Smooth muscle cell of the brain vasculature (primary cell): ENCODE results near the gene FOXD2.

Experiments
- DNase-seq: peaks from one replicate; pipeline ENCODE4 v3.0.0-alpha.2; 2012; ENCODE audit warnings: low read depth, low spot score

The FOXD2 gene

DNA sequence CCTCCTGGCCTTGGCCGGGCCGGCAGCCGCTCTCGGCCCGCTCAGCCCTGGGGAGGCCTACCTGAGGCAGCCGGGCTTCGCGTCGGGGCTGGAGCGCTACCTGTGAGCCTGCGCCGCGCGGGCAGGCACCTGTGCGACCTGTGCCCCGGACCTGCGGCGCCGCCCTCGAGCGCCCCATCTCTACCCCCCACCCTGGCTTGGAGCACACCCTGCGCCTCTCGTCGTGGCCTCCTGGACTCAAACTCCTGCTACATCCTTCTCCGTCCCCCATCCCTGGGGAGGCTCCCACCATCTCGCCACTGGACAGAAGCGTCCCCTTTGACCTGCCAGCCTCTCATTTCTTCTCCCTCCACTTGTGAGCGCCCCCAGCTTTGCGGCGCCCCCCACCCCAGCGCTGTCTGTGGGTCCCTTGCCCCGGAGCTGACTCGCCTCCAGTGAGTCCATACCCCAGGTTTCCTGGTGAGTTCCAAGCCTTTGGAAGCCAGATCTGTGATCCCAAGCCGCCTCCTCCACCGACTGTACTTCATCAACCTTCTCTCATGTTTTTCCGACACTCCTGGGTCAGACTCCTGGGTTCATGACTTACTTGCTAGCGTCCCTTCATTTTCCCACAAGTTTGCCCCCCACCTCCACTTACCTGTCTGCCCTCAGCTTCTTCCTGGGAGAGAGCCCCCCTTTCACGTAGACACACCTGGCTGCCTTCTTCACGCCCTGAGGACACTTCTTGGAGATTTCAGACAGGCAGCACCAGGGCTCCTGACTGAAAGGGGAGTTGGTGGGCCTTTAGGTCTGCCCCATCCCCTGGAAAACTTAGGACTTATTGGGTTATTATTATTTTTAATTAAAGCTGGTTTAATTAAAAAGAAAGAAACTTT is 20.4 kb upstream of the FOXD2 start:
- DNase-seq = no peak

GRCh38 chr1:47418122-47418521 is 19.7 kb upstream of the FOXD2 start:
- DNase-seq = no peak

GRCh38 chr1:47418681-47419325 is 19.0 kb upstream of the FOXD2 start:
- no peak for DNase-seq

- DNase-seq = no peak
Observed at GRCh38 chr1:47420547-47420946, 17.3 kb upstream of the FOXD2 start.

DNA sequence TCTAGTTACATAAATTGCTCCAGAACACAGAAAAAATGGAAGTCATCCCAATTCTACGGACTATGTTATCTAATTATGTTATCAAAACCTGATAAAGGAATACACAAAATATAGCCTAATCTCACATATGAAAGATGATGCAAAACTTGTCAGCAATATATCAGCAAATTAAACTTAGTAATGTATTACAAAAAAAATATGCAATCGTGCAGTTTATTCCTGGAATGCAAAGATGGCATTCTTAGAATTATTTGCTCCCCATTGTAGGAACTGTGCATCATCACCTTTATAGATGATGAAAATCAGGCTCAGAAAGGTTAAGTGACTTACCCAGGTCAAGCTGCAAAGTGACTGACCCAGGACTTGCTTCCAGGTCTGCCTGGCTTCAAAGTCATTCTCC is 14.0 kb upstream of the FOXD2 start:
- no peak for DNase-seq

GRCh38 chr1:47424336-47424982 is 13.4 kb upstream of the FOXD2 start:
- DNase-seq = no peak

DNA sequence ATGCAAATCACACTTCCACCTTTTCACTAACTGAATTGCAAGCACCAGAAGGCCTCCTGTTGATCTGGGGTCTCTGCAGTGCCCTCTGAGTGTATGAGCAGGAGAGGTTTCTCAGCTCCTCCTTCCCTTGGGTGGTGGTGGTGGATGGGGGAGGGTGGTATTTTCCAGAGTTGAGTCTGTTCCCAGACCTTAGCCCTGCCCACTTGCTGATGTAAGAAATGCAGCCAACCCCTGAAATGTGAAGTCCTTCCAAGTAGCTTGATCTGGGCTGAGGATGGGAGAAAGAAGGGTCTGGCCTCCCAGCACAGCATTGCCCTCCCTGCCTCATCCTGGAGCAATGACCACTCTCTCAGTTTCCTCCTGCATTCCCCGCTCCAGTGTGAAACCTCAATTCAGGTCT is 6.3 kb upstream of the FOXD2 start:
- no peak for DNase-seq

DNA sequence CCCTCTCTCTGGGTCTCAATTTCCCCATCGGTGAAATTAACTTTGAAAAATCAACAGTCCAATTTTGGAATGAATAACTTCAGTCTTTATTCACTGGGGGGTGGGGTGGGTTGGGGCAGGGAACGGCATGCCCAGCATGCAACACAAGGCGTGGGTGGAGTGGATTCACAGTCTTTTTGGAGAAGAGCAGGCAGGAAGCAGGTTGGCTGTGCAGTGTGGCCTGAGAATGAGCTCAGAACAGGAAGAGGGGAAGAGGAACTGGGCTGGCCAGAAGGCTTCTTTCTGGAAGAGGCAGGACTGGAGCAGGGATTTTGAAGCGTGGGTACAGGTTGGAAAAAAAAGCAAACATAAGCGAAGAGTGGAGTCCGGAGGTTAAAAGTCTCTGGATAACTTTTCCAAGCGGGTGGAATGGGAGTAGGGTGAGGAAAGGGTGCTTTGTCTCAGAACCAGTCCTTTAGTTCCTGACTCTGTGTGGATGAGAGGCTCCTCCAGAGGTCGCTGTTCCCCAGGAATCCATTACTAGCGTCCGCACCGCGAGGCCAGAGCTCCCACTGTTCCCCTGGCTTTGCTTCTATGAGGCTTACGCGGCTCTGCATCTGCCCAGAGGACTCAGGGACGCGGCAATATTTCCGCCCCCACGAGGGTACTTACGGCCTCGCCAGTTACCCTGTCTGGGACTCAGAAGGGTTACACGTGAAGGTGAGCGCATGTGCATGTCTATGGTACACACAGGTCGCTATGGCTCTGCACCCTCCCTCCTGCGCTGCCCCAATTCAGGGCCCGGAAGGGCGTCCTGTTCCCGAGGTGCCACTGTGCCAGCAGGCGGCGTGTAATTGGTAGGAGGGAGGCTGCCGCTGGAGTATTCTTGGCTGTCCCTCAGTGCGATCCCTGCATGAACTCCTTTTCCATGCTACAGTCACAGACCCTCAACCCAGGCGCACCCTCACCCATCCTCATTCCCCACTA is 5.5 kb upstream of the FOXD2 start:
- peak; percentile 69 for DNase-seq

- no peak for DNase-seq
Observed at GRCh38 chr1:47433037-47433421, 4.8 kb upstream of the FOXD2 start.

GRCh38 chr1:47433477-47434050 is 4.3 kb upstream of the FOXD2 start:
- no peak for DNase-seq

- no peak for DNase-seq
Observed at GRCh38 chr1:47434051-47434842, 3.6 kb upstream of the FOXD2 start.

GRCh38 chr1:47435506-47436303 is 2.1 kb upstream of the FOXD2 start:
- no peak for DNase-seq

DNA sequence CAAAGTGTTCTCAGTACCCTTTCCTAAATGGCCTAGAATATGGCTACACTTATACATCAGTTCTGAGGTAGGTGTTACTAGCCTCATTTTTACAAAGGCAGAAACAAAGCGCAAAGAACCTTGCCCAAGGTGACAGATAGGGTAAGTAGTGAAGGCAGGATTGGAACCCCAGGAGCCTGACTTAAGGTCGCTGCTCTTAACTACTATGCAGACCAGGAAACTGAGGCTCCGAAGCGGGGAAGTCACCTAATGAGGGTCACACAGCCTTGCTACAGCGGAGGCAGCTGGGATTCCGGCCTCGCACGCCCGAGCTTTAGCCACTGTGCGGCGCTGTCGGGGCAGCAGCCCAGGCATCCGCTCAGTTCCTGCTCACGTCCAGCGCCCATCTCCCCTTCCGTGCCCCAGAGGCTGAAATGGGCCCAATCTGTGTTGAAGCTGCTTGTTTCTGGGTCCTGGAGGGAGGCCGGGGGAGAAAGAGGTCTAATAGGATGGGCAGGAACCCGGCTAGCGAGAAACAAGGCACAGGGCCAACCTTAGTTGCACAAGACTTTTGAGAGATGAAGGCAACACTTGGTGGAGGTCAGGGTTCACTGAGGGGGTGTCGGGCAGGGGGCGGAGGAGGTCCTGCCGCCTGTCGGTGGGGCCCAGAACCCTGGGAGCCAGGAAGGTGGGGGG is 1.4 kb upstream of the FOXD2 start:
- peak; percentile 40 for DNase-seq

- DNase-seq = no peak
Observed at GRCh38 chr1:47436979-47437446, 831 bp upstream of the FOXD2 start.

GRCh38 chr1:47438165-47439016 is 547 bp downstream of the FOXD2 start:
- no peak for DNase-seq

- DNase-seq = no peak
Observed at GRCh38 chr1:47439017-47439818, 1.4 kb downstream of the FOXD2 start.
